ENCODE measurements around the gene PCDHA2. TPM values are rescaled to one million over a fixed set of nuclear protein-coding genes. Genes with fewer than 3 reads are reported as not detected.

Gene PCDHA2
- total RNA-seq, 1 experiment from 2014 or later = 2.4 TPM

DNA sequence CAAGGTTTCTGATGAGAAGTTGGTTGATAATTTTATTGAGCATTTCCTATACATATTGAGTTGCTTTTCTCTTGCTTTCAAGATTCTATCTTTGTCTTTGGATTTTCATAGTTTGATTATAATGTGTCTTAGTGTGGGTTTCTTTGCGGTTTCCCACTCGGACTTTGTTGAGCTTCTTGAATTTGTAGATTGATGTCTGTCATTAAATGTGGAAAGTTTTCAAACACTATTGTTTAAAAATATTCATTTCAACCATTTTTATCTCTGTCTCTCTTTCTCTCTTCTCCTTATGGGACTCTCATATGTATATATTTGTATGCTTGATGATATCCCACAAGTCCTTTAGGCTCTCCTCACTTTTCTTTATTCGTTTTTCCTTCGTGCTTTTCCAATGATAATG lies 27.2 kb upstream of the PCDHA2 start:
- CTCF ChIA-PET = interaction anchor here (1.2 to 1.5 kb wide), 2 partner anchors 19 to 74 kb away, joined by 3 to 4 read pairs; partner anchors contain the start of gene PCDHA1
- TF ChIP-seq ZNF219 (CRISPR knock-in tag; IDR thresholded peaks at IDR 0.05; ENCODE audit: borderline replicate concordance) (no peak), JAZF1 (CRISPR knock-in tag; IDR thresholded peaks at IDR 0.05) (no peak), MYBL2 (CRISPR knock-in tag; IDR thresholded peaks at IDR 0.05) (no peak), TCF7 (CRISPR knock-in tag; IDR thresholded peaks at IDR 0.05; ENCODE audit: low read depth) (no peak), NFATC4 (CRISPR knock-in tag; IDR thresholded peaks at IDR 0.05) (no peak), ATF1 (CRISPR knock-in tag; IDR thresholded peaks at IDR 0.05) (no peak), SP1 (CRISPR knock-in tag; conservative IDR thresholded peaks at IDR 0.05) (no peak), CREM (CRISPR knock-in tag; IDR thresholded peaks at IDR 0.05) (no peak), ZNF138 (CRISPR knock-in tag; conservative IDR thresholded peaks at IDR 0.05) (no peak), RORB (CRISPR knock-in tag; IDR thresholded peaks at IDR 0.05) (no peak), OVOL2 (CRISPR knock-in tag; IDR thresholded peaks at IDR 0.05; ENCODE audit: borderline replicate concordance) (no peak)
- TF ChIP-seq, protein P1, sequence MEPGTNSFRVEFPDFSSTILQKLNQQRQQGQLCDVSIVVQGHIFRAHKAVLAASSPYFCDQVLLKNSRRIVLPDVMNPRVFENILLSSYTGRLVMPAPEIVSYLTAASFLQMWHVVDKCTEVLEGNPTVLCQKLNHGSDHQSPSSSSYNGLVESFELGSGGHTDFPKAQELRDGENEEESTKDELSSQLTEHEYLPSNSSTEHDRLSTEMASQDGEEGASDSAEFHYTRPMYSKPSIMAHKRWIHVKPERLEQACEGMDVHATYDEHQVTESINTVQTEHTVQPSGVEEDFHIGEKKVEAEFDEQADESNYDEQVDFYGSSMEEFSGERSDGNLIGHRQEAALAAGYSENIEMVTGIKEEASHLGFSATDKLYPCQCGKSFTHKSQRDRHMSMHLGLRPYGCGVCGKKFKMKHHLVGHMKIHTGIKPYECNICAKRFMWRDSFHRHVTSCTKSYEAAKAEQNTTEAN (CRISPR knock-in tag; IDR thresholded peaks at IDR 0.05) = no peak
- TF ChIP-seq, protein P2, sequence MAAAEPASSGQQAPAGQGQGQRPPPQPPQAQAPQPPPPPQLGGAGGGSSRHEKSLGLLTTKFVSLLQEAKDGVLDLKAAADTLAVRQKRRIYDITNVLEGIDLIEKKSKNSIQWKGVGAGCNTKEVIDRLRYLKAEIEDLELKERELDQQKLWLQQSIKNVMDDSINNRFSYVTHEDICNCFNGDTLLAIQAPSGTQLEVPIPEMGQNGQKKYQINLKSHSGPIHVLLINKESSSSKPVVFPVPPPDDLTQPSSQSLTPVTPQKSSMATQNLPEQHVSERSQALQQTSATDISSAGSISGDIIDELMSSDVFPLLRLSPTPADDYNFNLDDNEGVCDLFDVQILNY (CRISPR knock-in tag; IDR thresholded peaks at IDR 0.05) = no peak
- TF ChIP-seq, protein P3, sequence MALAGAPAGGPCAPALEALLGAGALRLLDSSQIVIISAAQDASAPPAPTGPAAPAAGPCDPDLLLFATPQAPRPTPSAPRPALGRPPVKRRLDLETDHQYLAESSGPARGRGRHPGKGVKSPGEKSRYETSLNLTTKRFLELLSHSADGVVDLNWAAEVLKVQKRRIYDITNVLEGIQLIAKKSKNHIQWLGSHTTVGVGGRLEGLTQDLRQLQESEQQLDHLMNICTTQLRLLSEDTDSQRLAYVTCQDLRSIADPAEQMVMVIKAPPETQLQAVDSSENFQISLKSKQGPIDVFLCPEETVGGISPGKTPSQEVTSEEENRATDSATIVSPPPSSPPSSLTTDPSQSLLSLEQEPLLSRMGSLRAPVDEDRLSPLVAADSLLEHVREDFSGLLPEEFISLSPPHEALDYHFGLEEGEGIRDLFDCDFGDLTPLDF (CRISPR knock-in tag; IDR thresholded peaks at IDR 0.05) = no peak
- TF ChIP-seq, protein P4, sequence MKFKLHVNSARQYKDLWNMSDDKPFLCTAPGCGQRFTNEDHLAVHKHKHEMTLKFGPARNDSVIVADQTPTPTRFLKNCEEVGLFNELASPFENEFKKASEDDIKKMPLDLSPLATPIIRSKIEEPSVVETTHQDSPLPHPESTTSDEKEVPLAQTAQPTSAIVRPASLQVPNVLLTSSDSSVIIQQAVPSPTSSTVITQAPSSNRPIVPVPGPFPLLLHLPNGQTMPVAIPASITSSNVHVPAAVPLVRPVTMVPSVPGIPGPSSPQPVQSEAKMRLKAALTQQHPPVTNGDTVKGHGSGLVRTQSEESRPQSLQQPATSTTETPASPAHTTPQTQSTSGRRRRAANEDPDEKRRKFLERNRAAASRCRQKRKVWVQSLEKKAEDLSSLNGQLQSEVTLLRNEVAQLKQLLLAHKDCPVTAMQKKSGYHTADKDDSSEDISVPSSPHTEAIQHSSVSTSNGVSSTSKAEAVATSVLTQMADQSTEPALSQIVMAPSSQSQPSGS (CRISPR knock-in tag; IDR thresholded peaks at IDR 0.05; ENCODE audit: borderline replicate concordance, low read depth) = no peak
- TF ChIP-seq, protein P5, sequence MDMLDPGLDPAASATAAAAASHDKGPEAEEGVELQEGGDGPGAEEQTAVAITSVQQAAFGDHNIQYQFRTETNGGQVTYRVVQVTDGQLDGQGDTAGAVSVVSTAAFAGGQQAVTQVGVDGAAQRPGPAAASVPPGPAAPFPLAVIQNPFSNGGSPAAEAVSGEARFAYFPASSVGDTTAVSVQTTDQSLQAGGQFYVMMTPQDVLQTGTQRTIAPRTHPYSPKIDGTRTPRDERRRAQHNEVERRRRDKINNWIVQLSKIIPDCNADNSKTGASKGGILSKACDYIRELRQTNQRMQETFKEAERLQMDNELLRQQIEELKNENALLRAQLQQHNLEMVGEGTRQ (CRISPR knock-in tag; IDR thresholded peaks at IDR 0.05) = no peak
- TF ChIP-seq, protein P6, sequence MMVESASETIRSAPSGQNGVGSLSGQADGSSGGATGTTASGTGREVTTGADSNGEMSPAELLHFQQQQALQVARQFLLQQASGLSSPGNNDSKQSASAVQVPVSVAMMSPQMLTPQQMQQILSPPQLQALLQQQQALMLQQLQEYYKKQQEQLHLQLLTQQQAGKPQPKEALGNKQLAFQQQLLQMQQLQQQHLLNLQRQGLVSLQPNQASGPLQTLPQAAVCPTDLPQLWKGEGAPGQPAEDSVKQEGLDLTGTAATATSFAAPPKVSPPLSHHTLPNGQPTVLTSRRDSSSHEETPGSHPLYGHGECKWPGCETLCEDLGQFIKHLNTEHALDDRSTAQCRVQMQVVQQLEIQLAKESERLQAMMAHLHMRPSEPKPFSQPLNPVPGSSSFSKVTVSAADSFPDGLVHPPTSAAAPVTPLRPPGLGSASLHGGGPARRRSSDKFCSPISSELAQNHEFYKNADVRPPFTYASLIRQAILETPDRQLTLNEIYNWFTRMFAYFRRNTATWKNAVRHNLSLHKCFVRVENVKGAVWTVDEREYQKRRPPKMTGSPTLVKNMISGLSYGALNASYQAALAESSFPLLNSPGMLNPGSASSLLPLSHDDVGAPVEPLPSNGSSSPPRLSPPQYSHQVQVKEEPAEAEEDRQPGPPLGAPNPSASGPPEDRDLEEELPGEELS (CRISPR knock-in tag; IDR thresholded peaks at IDR 0.05) = no peak
- Mint-ChIP-seq H3K27ac (no peak overlapping the region), H3K4me3 (no peak overlapping the region), H3K9me3 (peaks cover 93% of the 10 kb centered on the region), H3K27me3 (ENCODE audit: low read depth) (peaks cover 22% of the 10 kb centered on the region), H3K36me3 (peaks cover 48% of the 10 kb centered on the region), H3K4me1 (no peaks in the 10 kb centered on the region)
- no peak for DNase-seq (ENCODE audit: low spot score)
- ATAC-seq = no peak
- POLR2A ChIA-PET = no interaction called here

DNA sequence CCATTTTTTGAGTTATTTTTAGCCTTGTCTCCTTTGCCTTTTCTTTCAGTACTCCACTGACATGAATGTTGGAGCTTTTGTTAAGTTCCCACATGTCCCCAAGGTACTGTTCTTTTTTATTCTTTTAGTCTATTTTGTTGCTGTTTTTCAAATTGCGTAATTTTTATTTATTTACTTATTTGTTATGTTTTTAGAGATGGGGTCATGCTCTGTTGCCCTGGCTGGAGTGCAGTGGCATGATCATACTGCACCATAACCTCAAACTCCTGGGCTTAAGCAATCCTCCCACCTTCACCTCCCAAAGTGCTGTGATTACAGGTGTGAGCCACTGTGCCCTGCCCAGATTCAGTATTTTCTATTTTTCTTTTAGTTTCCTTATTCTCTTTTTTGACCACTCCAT lies 14.1 kb upstream of the PCDHA2 start:
- H3K4me1 Mint-ChIP-seq = no peaks in the 10 kb centered on the region
- DNase-seq (ENCODE audit: low spot score) = no peak
- CTCF ChIA-PET = no interaction called here
- TF ChIP-seq, protein P7, sequence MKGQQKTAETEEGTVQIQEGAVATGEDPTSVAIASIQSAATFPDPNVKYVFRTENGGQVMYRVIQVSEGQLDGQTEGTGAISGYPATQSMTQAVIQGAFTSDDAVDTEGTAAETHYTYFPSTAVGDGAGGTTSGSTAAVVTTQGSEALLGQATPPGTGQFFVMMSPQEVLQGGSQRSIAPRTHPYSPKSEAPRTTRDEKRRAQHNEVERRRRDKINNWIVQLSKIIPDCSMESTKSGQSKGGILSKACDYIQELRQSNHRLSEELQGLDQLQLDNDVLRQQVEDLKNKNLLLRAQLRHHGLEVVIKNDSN (CRISPR knock-in tag; IDR thresholded peaks at IDR 0.05) = no peak
- TF ChIP-seq GABPB1 (CRISPR knock-in tag; IDR thresholded peaks at IDR 0.05) (no peak), FOXK1 (CRISPR knock-in tag; IDR thresholded peaks at IDR 0.05) (no peak), JUN (CRISPR knock-in tag; IDR thresholded peaks at IDR 0.05) (no peak), FOXP1 (CRISPR knock-in tag; IDR thresholded peaks at IDR 0.05; ENCODE audit: borderline replicate concordance) (no peak)
- TF ChIP-seq, protein P8, sequence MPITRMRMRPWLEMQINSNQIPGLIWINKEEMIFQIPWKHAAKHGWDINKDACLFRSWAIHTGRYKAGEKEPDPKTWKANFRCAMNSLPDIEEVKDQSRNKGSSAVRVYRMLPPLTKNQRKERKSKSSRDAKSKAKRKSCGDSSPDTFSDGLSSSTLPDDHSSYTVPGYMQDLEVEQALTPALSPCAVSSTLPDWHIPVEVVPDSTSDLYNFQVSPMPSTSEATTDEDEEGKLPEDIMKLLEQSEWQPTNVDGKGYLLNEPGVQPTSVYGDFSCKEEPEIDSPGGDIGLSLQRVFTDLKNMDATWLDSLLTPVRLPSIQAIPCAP (CRISPR knock-in tag; IDR thresholded peaks at IDR 0.05) = no peak
- TF ChIP-seq, protein P9, sequence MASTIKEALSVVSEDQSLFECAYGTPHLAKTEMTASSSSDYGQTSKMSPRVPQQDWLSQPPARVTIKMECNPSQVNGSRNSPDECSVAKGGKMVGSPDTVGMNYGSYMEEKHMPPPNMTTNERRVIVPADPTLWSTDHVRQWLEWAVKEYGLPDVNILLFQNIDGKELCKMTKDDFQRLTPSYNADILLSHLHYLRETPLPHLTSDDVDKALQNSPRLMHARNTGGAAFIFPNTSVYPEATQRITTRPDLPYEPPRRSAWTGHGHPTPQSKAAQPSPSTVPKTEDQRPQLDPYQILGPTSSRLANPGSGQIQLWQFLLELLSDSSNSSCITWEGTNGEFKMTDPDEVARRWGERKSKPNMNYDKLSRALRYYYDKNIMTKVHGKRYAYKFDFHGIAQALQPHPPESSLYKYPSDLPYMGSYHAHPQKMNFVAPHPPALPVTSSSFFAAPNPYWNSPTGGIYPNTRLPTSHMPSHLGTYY (CRISPR knock-in tag; IDR thresholded peaks at IDR 0.05) = no peak
- TF ChIP-seq, protein P10, sequence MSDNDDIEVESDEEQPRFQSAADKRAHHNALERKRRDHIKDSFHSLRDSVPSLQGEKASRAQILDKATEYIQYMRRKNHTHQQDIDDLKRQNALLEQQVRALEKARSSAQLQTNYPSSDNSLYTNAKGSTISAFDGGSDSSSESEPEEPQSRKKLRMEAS (CRISPR knock-in tag; IDR thresholded peaks at IDR 0.05) = no peak

More for the DNA sequence above, 14.1 kb upstream of the PCDHA2 start:
- H3K4me3 Mint-ChIP-seq = no peak overlapping the region
- peaks cover 86% of the 10 kb centered on the region for H3K9me3 Mint-ChIP-seq
- H3K27me3 Mint-ChIP-seq (ENCODE audit: low read depth) = peaks cover 14% of the 10 kb centered on the region
- ATAC-seq = no peak
- peaks cover 50% of the 10 kb centered on the region for H3K36me3 Mint-ChIP-seq
- POLR2A ChIA-PET = no interaction called here
- H3K27ac Mint-ChIP-seq = no peak overlapping the region

Measured in WTC11 (cell line).